AG04449 (cell line): Measurements from ENCODE around the gene CLEC4G.
"Not testable (repeated sequence)": the region's sequence is repeated elsewhere in the genome, so short reads cannot be mapped to it uniquely, and the experiment has no call there.

Source experiments
- CTCF ChIA-PET: fragments of 350-600 bp; formaldehyde crosslinking; extraction: SDS; loops from one replicate; lab custom pipeline; 2021; ENCODE audit warnings: antibody characterized with exemption; lab: Yijun Ruan, JAX
- POLR2A ChIA-PET: fragments of 400-600, 350-600 bp; formaldehyde crosslinking; extraction: SDS; loops from one replicate; lab custom pipeline; 2020; ENCODE audit warnings: antibody characterized with exemption, inconsistent platforms; lab: Yijun Ruan, JAX
- DNase-seq: peaks from one replicate; pipeline ENCODE4 v3.0.0-alpha.2; 2010; ENCODE audit warnings: low read depth, low spot score
- H3K4me3 ChIP-seq: 2 replicates; pipeline ENCODE4 v1.5.1; 2011; ENCODE audit warnings: low read depth, mild to moderate bottlenecking, control low read depth, low read length
- TF ChIP-seq, protein P1 (sequence below): IDR thresholded peaks from one replicate; pipeline ENCODE4 v1.5.1; 2011; ENCODE audit warnings: mild to moderate bottlenecking, moderate library complexity, low read length, control low read depth, inconsistent platforms; ENCODE audit not compliant: insufficient read depth; ENCODE audit errors: missing control alignments

The CLEC4G gene

DNA sequence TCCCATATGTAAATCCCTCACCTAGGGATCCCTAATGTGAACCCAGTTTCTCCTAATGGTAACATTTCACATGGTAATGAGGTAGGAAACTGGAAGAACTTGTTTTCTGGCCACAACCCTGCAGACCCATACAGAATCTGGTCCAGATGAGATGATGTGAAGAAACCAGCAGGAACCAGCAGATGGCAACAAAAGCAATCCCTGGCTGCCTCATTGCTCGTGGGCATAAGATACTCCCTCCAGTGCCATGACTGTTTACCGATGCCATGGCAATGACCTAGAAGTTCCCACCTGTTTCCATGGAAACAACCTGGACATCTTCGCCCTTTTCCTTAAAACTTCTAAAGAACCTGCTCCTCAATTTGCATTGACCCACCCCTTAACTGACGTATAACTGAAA is 16.8 kb upstream of the CLEC4G start:
- TF ChIP-seq, protein P1, sequence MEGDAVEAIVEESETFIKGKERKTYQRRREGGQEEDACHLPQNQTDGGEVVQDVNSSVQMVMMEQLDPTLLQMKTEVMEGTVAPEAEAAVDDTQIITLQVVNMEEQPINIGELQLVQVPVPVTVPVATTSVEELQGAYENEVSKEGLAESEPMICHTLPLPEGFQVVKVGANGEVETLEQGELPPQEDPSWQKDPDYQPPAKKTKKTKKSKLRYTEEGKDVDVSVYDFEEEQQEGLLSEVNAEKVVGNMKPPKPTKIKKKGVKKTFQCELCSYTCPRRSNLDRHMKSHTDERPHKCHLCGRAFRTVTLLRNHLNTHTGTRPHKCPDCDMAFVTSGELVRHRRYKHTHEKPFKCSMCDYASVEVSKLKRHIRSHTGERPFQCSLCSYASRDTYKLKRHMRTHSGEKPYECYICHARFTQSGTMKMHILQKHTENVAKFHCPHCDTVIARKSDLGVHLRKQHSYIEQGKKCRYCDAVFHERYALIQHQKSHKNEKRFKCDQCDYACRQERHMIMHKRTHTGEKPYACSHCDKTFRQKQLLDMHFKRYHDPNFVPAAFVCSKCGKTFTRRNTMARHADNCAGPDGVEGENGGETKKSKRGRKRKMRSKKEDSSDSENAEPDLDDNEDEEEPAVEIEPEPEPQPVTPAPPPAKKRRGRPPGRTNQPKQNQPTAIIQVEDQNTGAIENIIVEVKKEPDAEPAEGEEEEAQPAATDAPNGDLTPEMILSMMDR, result no peak
- DNase-seq, result no peak
- H3K4me3 ChIP-seq, result no peak overlapping the region
- ChIA-PET POLR2A (no interaction called here), CTCF (no interaction called here)

DNA sequence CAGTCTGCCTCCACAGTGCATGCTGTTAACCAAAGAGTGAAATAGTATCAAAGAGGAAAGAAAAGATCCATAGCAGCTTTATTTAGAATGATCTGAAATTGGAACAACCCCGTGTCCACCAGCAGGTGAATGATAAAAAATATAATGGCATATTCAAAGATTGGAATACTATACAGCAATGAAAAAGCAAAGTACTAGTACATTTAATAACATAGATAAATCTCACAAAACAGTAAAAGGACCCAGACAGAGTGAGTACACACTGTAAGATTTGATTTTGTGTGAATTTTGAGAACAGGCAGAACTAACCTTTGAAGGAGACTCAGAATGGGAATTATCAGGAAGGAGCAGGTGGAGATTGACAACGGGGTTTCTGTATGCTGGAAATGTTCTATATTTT is 16.3 kb upstream of the CLEC4G start:
- CTCF ChIA-PET, result interaction anchor here (1.1 to 1.4 kb wide), 3 partner anchors 13 to 67 kb away, joined by 4 to 7 read pairs (median 6); partner anchors contain the start of gene TRAPPC5
- H3K4me3 ChIP-seq, result no peak overlapping the region
- POLR2A ChIA-PET, result no interaction called here
- no peak for DNase-seq
- TF ChIP-seq, protein P1, result no peak

- ChIA-PET POLR2A (no interaction called here), CTCF (interaction anchor here (1.1 to 1.4 kb wide), 3 partner anchors 12 to 66 kb away, joined by 4 to 7 read pairs (median 6); partner anchors contain the start of gene TRAPPC5)
- TF ChIP-seq, protein P1, result no peak
- H3K4me3 ChIP-seq, result no peak within 1 kb of the TSS
- no peak for DNase-seq
Observed at GRCh38 chr19:7746903-7747884, 15.3 kb upstream of the CLEC4G start, which contains the start of gene CD209. Gene CD209, minus strand, starts transcription at chr19:7747534. Its CDS starts 23 bp downstream, at chr19:7747511.

DNA sequence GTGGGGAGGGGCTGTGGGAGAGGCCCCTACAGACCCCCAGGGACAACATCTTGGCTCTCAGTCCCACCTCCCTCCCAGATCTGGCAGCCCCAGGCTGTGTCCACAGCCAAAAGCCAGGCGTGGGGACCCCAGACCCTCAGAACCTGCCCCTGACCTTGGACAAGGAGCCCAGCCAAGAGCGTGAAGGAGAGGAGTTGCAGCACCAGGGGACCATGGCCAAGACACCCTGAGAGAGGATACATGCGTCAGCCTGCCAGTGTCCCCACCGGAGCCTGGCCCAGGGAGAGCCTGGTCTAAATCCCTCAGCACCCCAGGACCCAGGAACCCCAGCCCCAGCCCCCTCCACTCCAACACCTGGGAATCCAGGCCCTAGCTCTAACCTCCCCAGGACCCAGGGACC is 14.4 kb upstream of the CLEC4G start:
- CTCF ChIA-PET, DNase-seq, POLR2A ChIA-PET, H3K4me3 ChIP-seq: not testable (repeated sequence)

- H3K4me3 ChIP-seq, result no peak overlapping the region
- DNase-seq, result no peak
- TF ChIP-seq, protein P1, result no peak
- POLR2A ChIA-PET, result interaction anchor here (0.7 kb wide), 1 partner anchor 132 kb away, joined by 3 read pairs; no protein-coding TSS in a partner anchor
- CTCF ChIA-PET, result no interaction called here
Observed at GRCh38 chr19:7744871-7745650, 13.2 kb upstream of the CLEC4G start.

DNA sequence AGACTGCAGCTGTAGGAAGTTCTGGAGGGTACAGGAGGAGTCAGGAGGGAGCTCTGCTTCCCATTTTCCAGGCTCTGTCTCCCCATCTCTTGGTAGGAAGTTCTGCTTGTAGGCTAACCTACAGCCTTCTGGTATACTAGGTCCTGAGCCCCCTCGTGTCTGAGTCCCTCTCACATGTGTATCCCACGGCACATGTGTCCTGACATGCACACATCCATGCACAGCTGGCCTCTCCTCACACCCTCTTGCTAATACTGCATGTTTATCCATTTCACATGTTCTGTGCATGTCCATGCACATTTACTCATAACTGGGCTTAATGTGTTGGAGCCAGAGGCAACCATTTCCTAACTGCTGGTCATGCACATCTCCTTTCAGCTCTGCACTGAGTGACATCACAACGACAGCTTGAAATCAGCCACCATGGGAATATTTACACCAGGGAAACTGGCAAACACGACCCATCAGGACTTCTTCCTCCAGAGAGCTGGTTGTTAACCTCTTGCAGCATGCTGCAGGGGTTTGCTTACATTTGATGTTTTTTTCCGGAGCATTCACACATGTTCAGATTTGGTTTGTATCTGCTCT is 12.4 kb upstream of the CLEC4G start:
- TF ChIP-seq, protein P1, result no peak
- ChIA-PET POLR2A (no interaction called here), CTCF (no interaction called here)
- no peak for DNase-seq
- H3K4me3 ChIP-seq, result no peak overlapping the region
